Measurements from ENCODE around the gene ZSCAN20.

Gene ZSCAN20

GRCh38 chr1:33433509-33434362 lies 38.7 kb upstream of the ZSCAN20 start:
- TF ChIP-seq EZH2phosphoT487 (IDR thresholded peaks at IDR 0.05; ENCODE audit: borderline replicate concordance, low read length): no peak
- no peak for TF ChIP-seq CTCF (IDR thresholded peaks at IDR 0.05; ENCODE audit: low read depth, low read length, poor library complexity, severe bottlenecking)
- no peaks in the 10 kb centered on the region for H3K9me3 ChIP-seq (ENCODE audit: control insufficient read depth, insufficient read depth, low read length)
- H3K36me3 ChIP-seq (ENCODE audit: control insufficient read depth, low read length): no peaks in the 10 kb centered on the region
- no peak overlapping the region for H3K27ac ChIP-seq (ENCODE audit: low read depth, low read length)
- no peaks in the 10 kb centered on the region for H4K20me1 ChIP-seq (ENCODE audit: control insufficient read depth, insufficient read depth, low read depth, low read length)
- H3K4me2 ChIP-seq (ENCODE audit: low read length): no peak overlapping the region
- H3K79me2 ChIP-seq (ENCODE audit: control insufficient read depth, low read length): no peaks in the 10 kb centered on the region
- H3K4me1 ChIP-seq (ENCODE audit: control insufficient read depth, low read length): peaks cover 4% of the 10 kb centered on the region
- H3K27me3 ChIP-seq (ENCODE audit: control insufficient read depth, low read length): peaks cover 34% of the 10 kb centered on the region
- H3K4me3 ChIP-seq (ENCODE audit: low read length): no peak overlapping the region
- H3F3A ChIP-seq (ENCODE audit: control insufficient read depth, insufficient read depth): 0 out of 2 replicates have a peak, but pooled peaks cover 3% of the 10 kb centered on the region
- no peaks in the 10 kb centered on the region for H3K9me2 ChIP-seq (replicated peaks; ENCODE audit: control insufficient read depth, low read length)

- Histone ChIP-seq H3K79me2 (ENCODE audit: control insufficient read depth, low read length) (no peaks in the 10 kb centered on the region), H3K36me3 (ENCODE audit: control insufficient read depth, low read length) (no peaks in the 10 kb centered on the region), H4K20me1 (ENCODE audit: control insufficient read depth, insufficient read depth, low read depth, low read length) (no peaks in the 10 kb centered on the region), H3F3A (ENCODE audit: control insufficient read depth, insufficient read depth) (0 out of 2 replicates have a peak, but pooled peaks cover 3% of the 10 kb centered on the region), H3K27ac (ENCODE audit: low read depth, low read length) (no peak overlapping the region), H3K4me1 (ENCODE audit: control insufficient read depth, low read length) (peaks cover 4% of the 10 kb centered on the region), H3K4me2 (ENCODE audit: low read length) (no peak overlapping the region), H3K9me3 (ENCODE audit: control insufficient read depth, insufficient read depth, low read length) (no peaks in the 10 kb centered on the region), H3K4me3 (ENCODE audit: low read length) (no peak overlapping the region), H3K9me2 (replicated peaks; ENCODE audit: control insufficient read depth, low read length) (no peaks in the 10 kb centered on the region), H3K27me3 (ENCODE audit: control insufficient read depth, low read length) (peaks cover 32% of the 10 kb centered on the region)
- TF ChIP-seq CTCF (IDR thresholded peaks at IDR 0.05; ENCODE audit: low read depth, low read length, poor library complexity, severe bottlenecking): no peak
- no peak for TF ChIP-seq EZH2phosphoT487 (IDR thresholded peaks at IDR 0.05; ENCODE audit: borderline replicate concordance, low read length)
Observed at GRCh38 chr1:33434363-33434750, 38.1 kb upstream of the ZSCAN20 start.

- H3K27me3 ChIP-seq (ENCODE audit: control insufficient read depth, low read length): peaks cover 30% of the 10 kb centered on the region
- TF ChIP-seq CTCF (IDR thresholded peaks at IDR 0.05; ENCODE audit: low read depth, low read length, poor library complexity, severe bottlenecking) (no peak), EZH2phosphoT487 (IDR thresholded peaks at IDR 0.05; ENCODE audit: borderline replicate concordance, low read length) (no peak)
- no peaks in the 10 kb centered on the region for H3K79me2 ChIP-seq (ENCODE audit: control insufficient read depth, low read length)
- no peak overlapping the region for H3K4me3 ChIP-seq (ENCODE audit: low read length)
- H3K36me3 ChIP-seq (ENCODE audit: control insufficient read depth, low read length): no peaks in the 10 kb centered on the region
- no peaks in the 10 kb centered on the region for H3K9me2 ChIP-seq (replicated peaks; ENCODE audit: control insufficient read depth, low read length)
- no peaks in the 10 kb centered on the region for H3K9me3 ChIP-seq (ENCODE audit: control insufficient read depth, insufficient read depth, low read length)
- H3F3A ChIP-seq (ENCODE audit: control insufficient read depth, insufficient read depth): 0 out of 2 replicates have a peak, but pooled peaks cover 3% of the 10 kb centered on the region
- H3K27ac ChIP-seq (ENCODE audit: low read depth, low read length): no peak overlapping the region
- H4K20me1 ChIP-seq (ENCODE audit: control insufficient read depth, insufficient read depth, low read depth, low read length): no peaks in the 10 kb centered on the region
- no peak overlapping the region for H3K4me2 ChIP-seq (ENCODE audit: low read length)
- H3K4me1 ChIP-seq (ENCODE audit: control insufficient read depth, low read length): peaks cover 4% of the 10 kb centered on the region
Observed at GRCh38 chr1:33435096-33435820, 37.2 kb upstream of the ZSCAN20 start.
